ENCODE results near the gene GSE1.

The GSE1 gene

DNA sequence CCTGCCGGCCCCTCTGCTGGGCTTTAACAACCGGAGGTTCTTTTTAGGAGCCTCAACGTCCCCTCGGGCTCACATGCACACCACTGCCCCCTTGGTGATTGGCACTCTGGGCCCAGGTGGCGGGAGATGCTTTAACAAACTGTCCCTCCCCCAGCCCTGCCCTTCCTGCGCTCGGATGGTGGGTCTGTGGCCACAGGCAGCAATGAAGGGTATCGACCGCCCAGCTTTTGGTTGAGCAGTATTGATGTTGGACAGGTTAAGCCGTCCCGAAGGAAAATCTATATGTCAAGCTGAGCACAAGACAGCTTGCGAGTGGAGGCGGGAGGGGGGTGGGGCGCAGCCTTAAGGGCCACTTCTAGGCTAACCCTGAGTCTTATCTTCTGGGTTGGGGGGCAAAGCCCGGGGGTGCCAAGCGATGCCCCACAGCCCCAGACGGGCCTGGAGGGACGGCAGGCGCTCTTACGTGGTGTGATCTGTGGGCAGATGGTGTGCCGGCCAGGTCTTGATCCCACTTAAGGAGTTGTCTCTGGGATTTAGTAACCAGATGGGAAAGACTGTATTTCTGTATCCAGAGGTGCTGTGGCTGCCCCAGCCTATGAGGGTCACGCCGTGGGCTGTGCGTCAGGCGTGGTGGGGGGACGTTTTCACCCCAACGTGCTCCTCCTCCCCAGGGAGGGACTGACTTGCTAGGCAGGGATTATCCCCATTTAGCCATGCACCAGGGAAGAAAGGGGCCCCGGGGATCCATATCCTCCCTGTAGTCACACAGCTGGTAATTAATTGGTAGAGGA, 6.2 kb downstream of the GSE1 start:
- no peak for DNase-seq (ENCODE audit: low spot score)

- no peak for DNase-seq (ENCODE audit: low spot score)
These were observed 7.3 kb downstream of the GSE1 start for GRCh38 chr16:85620374-85620773.

DNA sequence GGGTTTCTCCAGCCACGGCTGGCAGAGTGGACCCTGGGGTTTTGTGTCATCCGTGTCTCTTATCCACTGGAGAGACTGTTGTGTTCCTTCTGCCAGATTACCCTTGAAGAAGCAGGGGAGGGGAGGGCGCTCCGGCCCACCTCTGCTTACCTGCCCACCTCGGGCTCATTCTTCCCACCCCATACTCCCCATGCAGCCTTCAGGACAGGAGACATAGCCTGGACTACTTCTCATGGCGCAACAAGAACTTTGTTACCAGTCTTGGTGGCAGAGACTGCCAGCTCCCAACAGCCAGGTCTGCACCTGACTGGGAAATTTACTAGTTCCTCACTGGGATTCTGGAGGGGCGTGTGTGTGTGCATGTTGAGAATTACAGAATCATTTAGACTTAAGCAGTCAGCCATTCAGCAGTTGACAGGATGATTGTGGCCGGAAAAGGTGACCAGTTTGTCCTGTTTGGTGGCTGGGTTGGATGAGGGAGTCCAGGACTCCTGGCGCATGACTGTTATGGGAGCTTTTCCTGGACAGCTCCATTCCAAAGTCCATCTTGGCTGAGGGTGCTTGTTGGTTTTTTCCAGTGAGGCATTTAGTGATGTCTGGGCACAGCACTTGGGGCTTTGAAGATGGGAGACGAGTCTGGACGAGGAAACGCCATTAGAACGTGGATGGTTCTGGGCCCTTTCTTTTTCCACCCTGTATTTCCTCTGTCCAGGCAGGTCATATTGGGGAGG, 8.7 kb downstream of the GSE1 start:
- no peak for DNase-seq (ENCODE audit: low spot score)

DNA sequence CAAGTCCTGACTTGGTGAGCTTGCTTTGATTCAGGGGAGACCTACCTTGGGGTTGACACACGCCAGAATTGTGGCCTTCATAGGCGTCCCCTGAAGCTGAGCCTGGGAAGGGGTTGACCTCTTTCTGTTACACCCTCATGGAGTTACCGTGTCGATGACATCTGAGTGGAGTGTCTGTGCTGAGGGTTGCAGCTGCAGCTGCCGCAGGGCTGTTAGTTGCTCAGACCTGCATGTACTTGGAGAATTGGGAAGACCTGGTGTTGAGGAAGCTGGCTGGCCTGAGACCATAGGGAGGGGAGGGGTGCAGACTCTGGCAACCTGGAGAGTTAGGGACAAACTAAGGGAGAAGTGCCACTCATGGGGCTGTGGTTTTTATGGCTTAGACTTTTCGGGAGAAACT, 9.6 kb downstream of the GSE1 start:
- DNase-seq (ENCODE audit: low spot score), result no peak

DNA sequence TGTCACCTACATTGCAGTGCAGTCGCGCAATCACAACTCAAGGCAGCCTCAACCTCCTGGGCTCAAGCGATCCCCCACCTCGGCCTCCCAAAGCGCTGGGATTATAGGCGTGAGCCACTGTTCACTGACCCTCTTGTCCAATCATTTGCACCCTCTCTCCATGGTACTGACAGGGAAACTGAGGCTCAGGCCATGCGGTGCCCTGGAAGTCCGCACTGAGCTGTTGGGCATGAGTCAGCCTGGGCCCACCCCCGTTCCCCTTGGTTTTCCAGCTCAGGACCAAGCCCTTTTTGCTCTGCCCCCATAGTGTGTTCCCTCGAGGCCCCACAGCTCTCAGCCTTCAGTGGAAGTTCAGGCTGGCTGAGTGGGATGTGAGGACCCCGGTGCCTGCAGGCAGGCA, 10.1 kb downstream of the GSE1 start:
- DNase-seq (ENCODE audit: low spot score), result no peak

DNA sequence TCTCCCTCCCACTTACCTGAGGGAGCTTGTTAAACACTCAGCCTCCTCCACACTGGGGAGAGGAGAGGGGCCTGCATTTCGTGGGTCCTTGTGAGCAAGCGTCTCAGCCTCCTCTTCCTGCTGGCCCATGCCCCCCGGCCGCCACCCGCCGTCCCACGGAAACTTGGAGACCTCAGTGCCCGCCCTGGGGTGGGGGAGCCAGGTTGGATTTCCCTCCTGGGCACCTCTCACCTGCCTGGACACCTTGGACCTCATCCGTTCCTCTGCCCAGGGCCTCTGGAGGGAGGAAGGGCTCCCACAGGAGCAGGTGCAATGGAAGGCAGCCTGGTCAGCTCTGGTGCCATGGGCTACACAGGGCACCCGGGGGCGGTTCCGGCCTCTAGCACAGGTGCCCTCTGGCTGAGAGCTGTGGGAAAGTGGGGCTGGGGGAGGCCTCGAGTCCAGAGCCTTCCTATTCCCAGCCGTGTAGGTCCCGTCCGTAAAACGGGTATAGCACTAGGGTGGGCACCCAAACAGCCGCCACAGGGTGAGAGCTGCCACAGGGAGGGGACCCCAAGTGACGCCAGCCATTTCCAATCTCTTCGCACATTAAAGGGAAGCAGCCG, 11.0 kb downstream of the GSE1 start:
- DNase-seq (ENCODE audit: low spot score), result no peak

DNA sequence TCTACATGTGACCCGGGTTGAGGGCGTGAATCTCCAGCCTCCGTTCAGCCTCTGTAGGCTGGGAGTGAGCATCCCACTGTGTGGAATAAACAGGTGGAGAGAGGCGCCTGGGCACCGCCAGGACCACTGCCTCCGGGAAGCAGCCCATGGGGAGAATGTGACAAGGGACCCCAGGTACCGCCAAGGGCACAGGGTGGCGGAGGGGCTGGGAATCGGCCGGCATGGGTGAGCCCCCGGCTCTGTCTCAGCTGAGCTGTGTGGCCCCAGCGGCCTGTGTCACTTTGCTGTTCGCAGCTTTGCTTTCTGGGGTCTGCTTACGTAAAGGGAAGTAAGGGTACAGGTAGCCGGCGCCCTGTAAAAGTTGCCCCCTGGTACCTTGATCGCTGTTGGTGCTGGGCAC, 11.5 kb downstream of the GSE1 start:
- no peak for DNase-seq (ENCODE audit: low spot score)

- no peak for DNase-seq (ENCODE audit: low spot score)
These were observed 11.9 kb downstream of the GSE1 start for GRCh38 chr16:85625053-85625452.

- DNase-seq (ENCODE audit: low spot score), result no peak
These were observed 12.5 kb downstream of the GSE1 start for GRCh38 chr16:85625485-85626117.

DNA sequence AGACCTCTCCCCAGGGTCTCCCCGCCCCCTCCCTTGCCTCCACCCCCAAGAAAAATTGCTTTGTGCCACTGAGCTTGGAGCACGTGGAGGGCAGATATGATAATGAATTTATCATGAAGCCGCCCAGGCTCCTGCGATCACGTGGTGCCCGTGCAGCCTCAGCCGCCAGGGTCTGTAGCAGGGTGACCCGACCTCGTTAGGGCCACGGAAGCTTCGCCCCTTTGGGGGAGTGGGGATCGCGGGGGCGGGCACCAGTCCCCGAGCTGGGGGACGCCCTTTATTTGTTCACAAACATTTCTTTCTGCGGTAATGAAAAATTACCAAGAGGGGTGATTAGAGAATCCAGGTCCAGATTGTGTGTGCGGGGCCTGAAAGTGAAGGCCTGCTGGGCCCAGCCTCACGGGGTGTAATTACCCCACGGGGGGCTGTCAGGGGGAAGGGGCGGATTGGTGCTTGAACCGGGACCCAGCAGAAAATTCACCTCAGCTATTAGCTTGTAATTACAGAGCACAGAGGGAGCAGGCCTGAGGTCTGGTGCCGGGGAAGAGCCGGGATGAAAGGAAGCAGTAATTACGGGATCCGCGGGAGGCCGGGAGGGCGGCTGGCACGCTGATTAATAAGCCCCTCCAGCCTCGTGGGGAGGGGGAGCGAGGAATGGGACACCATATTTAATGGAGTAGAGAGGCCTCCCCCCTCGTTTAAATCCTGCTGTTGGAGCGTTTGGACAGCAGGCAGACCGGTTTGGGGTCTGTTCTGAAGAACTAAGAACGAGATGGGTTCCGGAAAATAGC, 13.3 kb downstream of the GSE1 start:
- no peak for DNase-seq (ENCODE audit: low spot score)

- DNase-seq (ENCODE audit: low spot score), result no peak
These were observed 14.0 kb downstream of the GSE1 start for GRCh38 chr16:85627089-85627488.

DNA sequence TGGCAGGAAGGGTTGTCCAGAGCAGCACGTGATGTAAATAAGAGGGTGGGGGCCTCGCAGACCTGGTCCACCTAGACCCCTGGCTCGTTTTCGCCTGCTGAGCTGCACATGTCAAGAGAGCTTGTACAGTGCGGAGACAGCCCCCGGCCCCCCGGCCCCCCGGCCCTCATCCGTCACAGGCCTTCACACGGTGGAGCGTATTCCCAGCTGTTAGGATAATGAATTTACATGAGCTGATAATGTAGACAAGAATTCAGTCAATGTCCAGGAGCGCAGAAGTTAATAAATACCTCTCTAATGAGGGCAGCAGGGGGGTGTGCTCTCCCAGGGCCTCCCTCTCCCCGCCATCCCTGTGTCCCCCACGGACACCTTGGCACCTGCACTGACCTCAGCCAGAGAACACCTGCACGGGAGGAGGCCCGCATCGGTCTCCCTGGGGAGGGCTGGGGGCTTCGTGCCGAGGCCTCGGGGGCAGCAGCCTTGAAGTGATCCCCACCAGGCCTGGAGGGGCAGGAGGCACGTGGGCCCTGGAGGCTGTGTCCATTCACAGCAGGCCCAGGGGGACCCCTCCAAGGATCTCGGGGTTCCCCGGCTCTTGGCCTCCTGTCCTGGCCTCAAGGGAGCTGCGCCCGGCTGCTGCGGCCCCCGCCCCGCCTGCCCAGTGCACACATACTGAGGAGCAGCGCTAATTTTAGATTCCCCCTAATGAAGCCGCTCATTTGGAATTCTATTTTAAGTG, 14.6 kb downstream of the GSE1 start:
- no peak for DNase-seq (ENCODE audit: low spot score)

DNA sequence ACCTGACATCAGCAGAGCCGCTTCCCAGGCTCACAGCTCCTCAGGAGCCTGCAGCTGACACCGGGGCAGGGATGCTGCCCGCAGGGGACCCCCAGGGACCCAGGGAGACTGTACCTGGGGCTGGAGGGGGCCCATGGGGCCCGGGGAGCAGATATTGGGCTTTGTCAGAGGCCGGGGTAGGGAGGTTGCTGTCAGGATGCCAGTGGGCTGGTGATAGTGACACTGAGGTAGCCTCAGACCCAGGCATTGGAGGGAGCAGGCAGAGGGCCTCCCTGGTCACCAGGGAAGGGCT, 15.1 kb downstream of the GSE1 start:
- no peak for DNase-seq (ENCODE audit: low spot score)

- DNase-seq (ENCODE audit: low spot score), result no peak
These were observed 15.5 kb downstream of the GSE1 start for GRCh38 chr16:85628645-85629044.

- DNase-seq (ENCODE audit: low spot score), result no peak
These were observed 16.2 kb downstream of the GSE1 start for GRCh38 chr16:85629326-85629725.

DNA sequence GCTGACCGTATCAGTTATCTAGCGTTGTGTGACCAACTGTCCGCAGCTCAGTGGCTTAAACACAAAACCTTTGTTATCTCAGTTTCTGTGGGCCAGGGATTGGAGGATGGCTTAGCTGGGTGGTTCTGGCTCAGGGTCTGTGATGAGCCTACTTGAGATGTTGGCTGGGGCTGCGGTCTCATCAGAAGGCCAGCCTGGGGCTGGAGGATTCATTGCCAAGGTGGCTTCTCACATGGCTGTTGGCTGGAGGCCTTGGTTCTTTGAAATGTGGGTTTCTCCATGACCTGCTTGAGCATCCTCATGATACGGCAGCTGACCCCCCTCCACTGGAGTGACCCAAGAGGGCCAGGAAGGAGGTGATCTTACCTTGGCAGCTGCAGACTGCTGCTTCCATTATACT, 16.7 kb downstream of the GSE1 start:
- DNase-seq (ENCODE audit: low spot score), result no peak

DNA sequence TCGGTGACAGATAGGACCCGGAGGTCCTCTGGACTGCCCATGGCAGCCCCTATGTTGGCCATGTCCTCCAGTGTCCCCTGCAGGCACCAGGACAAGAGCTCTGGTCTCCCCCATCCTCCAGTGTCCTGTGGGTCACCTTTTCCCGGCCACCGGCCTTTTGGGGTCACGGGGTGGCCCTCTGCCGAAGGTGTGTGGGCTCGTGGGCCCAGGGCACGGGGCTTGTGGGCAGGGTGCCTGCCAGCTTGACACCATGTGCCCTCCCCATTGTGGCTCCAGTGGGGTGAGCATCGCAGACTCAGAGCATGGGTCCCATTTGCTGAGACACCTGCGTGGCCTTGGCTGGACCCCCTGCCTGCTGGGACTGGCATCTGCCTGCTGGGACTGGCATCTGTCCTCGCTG, 18.1 kb downstream of the GSE1 start:
- no peak for DNase-seq (ENCODE audit: low spot score)

- no peak for DNase-seq (ENCODE audit: low spot score)
These were observed 18.8 kb downstream of the GSE1 start for GRCh38 chr16:85631802-85632393.

DNA sequence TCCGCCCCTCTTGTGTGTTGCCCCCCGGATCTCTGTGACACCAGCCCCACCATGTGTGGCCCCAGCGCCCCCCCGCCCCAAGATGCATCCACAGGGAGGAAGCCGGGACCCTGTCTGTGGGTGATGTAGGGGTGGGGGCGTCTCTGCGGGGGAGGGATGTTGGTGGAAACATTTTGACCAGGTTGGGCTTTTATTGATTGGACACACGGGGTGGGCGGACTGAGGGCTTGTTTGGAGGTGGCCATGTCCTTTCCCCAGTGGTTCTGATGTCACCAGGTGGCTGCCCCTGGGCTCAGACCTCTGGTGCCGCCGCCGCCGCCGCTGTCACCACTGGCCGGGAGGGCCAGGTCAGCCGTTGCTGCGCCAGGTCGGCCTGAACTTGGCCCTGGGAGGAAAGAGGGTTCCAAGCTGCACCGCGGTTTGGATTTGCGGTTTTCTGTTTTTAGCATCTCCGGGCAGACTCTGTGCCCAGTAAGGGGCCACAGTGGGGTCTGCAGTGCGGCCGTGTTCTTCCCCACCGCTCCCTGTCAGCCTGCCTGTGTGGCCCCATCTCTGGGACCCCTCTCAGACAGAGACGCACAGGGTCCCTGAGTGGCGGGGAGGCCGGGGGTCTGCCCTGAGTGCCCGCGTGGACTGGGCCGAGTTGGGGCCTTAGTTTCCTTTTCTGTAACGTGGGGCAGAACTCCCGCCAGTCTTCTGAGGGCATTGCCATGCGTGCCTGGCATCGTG, 19.8 kb downstream of the GSE1 start:
- DNase-seq (ENCODE audit: low spot score), result no peak

DNA sequence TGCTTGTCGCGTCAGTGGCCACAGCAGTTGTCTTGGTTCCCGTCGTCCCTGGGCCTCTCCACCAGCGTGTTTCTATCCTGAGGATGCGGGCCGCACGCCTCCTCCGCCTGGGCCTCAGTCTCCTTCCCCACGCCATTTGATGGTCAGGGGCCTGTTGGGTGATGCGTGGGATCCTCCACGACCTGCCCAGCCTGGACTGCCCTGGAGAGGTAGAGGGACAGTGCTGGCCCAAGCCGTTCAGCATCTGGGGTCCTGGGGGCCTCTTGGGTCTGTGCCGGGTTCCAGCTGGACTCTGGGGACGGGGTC, 20.3 kb downstream of the GSE1 start:
- DNase-seq (ENCODE audit: low spot score), result no peak

DNA sequence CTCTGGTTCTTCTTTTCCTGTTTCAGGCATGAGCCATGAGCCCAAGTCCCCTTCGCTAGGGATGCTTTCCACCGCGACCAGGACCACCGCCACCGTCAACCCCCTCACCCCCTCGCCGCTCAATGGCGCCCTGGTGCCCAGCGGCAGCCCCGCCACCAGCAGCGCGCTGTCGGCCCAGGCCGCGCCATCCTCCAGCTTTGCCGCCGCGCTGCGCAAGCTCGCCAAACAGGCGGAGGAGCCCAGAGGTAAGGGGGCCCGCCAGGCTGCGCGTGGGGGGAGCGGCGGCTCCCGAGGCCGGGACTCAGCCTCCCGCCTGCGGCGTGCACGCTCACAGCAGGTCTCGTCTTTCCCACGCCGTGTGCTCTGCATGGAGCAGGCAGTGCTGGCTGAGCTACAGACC, 20.8 kb downstream of the GSE1 start:
- no peak for DNase-seq (ENCODE audit: low spot score)
